ENCODE data around the gene ANKRD24. TPM values are rescaled to one million over a fixed set of nuclear protein-coding genes. Genes with fewer than 3 reads are reported as not detected.

The ANKRD24 gene
- total and polyA plus RNA-seq, 2 of the 13 experiments (the other 11 are each of a cell fraction or from before 2014, with no cell fraction given) = 0.13 to 0.24 TPM

DNA sequence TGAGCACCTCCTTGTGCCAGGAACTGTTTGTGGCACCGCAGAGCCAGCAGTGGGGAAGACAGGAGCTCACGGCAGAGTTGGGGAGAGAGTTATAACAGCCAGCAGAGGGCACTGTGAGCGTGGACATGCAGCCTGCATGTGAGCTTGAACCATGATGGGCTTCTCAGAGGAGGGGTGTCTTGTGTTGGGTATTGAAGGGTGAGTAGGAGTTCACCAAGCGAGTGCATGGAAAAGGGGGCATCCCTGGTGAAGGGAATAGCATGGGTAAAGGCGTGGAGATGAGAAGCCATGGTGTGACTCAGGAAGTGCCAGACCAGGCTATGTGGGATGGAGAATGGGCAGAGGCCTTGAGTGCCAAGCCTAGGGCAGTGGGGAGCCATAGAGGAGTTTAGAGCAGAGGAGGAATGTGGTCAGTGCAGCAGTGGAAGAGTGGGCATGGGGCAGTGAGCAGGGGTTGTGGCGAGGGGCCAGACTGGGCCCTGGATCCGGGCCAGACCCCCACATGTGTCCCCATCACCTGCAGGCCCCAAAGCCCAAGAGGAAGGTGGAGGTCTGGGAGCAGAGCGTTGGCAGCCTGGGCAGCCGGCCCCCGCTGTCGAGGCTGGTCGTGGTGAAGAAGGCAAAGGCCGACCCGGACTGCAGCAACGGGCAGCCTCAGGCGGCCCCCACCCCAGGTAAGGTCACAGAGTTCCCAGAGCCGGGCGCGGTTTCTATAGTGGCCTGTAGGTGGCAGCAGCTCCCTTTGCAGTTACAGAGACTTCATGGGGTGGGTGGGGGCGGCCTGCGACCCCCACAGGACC is 84.8 kb downstream of the ANKRD24 start (continued):
- TF ChIP-seq, protein P1, sequence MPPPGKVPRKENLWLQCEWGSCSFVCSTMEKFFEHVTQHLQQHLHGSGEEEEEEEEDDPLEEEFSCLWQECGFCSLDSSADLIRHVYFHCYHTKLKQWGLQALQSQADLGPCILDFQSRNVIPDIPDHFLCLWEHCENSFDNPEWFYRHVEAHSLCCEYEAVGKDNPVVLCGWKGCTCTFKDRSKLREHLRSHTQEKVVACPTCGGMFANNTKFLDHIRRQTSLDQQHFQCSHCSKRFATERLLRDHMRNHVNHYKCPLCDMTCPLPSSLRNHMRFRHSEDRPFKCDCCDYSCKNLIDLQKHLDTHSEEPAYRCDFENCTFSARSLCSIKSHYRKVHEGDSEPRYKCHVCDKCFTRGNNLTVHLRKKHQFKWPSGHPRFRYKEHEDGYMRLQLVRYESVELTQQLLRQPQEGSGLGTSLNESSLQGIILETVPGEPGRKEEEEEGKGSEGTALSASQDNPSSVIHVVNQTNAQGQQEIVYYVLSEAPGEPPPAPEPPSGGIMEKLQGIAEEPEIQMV (CRISPR knock-in tag; IDR thresholded peaks at IDR 0.05; ENCODE audit: low read depth) = no peak
- TF ChIP-seq, protein P2, sequence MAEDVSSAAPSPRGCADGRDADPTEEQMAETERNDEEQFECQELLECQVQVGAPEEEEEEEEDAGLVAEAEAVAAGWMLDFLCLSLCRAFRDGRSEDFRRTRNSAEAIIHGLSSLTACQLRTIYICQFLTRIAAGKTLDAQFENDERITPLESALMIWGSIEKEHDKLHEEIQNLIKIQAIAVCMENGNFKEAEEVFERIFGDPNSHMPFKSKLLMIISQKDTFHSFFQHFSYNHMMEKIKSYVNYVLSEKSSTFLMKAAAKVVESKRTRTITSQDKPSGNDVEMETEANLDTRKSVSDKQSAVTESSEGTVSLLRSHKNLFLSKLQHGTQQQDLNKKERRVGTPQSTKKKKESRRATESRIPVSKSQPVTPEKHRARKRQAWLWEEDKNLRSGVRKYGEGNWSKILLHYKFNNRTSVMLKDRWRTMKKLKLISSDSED (CRISPR knock-in tag; IDR thresholded peaks at IDR 0.05) = 0 out of 2 replicates have a peak, but pooled peaks have one; percentile 61
- TF ChIP-seq NFYC (CRISPR knock-in tag; IDR thresholded peaks at IDR 0.05) (peak; percentile 8; the same call in 1 of the 2 replicates), FOXK2 (IDR thresholded peaks at IDR 0.05) (no peak), RNF2 (conservative IDR thresholded peaks at IDR 0.05; ENCODE audit: low read depth) (no peak), JDP2 (CRISPR knock-in tag; IDR thresholded peaks at IDR 0.05; ENCODE audit: borderline replicate concordance) (no peak), ZMYM3 (CRISPR knock-in tag; IDR thresholded peaks at IDR 0.05) (peak; percentile 38; the same call in 1 of the 2 replicates), ZNF326 (CRISPR knock-in tag; IDR thresholded peaks at IDR 0.05; ENCODE audit: borderline replicate concordance) (no peak), ZNF567 (CRISPR knock-in tag; IDR thresholded peaks at IDR 0.05; ENCODE audit: borderline replicate concordance) (no peak), ZNF839 (CRISPR knock-in tag; IDR thresholded peaks at IDR 0.05; ENCODE audit: borderline replicate concordance) (no peak), ZNF564 (CRISPR knock-in tag; IDR thresholded peaks at IDR 0.05) (no peak), SAP130 (CRISPR knock-in tag; IDR thresholded peaks at IDR 0.05; ENCODE audit: low read depth) (0 out of 2 replicates have a peak, but pooled peaks have one; percentile 9), RBAK (CRISPR knock-in tag; IDR thresholded peaks at IDR 0.05) (no peak), SOX13 (IDR thresholded peaks at IDR 0.05) (no peak), SOX13 (CRISPR knock-in tag; conservative IDR thresholded peaks at IDR 0.05 in 1 of 2, IDR thresholded peaks at IDR 0.05 in 1 of 2) (no peak), ZNF550 (CRISPR knock-in tag; IDR thresholded peaks at IDR 0.05; ENCODE audit: borderline replicate concordance) (no peak)
- TF ChIP-seq, protein P3, sequence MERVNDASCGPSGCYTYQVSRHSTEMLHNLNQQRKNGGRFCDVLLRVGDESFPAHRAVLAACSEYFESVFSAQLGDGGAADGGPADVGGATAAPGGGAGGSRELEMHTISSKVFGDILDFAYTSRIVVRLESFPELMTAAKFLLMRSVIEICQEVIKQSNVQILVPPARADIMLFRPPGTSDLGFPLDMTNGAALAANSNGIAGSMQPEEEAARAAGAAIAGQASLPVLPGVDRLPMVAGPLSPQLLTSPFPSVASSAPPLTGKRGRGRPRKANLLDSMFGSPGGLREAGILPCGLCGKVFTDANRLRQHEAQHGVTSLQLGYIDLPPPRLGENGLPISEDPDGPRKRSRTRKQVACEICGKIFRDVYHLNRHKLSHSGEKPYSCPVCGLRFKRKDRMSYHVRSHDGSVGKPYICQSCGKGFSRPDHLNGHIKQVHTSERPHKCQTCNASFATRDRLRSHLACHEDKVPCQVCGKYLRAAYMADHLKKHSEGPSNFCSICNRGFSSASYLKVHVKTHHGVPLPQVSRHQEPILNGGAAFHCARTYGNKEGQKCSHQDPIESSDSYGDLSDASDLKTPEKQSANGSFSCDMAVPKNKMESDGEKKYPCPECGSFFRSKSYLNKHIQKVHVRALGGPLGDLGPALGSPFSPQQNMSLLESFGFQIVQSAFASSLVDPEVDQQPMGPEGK (CRISPR knock-in tag; IDR thresholded peaks at IDR 0.05) = peak; percentile 93
- TF ChIP-seq, protein P4, sequence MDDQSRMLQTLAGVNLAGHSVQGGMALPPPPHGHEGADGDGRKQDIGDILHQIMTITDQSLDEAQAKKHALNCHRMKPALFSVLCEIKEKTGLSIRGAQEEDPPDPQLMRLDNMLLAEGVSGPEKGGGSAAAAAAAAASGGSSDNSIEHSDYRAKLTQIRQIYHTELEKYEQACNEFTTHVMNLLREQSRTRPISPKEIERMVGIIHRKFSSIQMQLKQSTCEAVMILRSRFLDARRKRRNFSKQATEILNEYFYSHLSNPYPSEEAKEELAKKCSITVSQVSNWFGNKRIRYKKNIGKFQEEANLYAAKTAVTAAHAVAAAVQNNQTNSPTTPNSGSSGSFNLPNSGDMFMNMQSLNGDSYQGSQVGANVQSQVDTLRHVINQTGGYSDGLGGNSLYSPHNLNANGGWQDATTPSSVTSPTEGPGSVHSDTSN (CRISPR knock-in tag; IDR thresholded peaks at IDR 0.05; ENCODE audit: borderline replicate concordance) = no peak
